GM13977 (cell line): Measurements from ENCODE around the gene ITPRIPL1.

Experiments used
- DNase-seq: peaks from one replicate; pipeline ENCODE4 v3.0.0; 2012; ENCODE audit warnings: low spot score
- in situ Hi-C: fragments of 300-500 bp; cut with MboI; formaldehyde crosslinking; loops from one replicate; pipeline ENCODE4 v1.12.0; 2022; ENCODE audit warnings: low sequenced_read_pairs, low pct_unique_long_range_greater_than_20kb, mixed read lengths, inconsistent platforms; ENCODE audit not compliant: unreplicated experiment
- TF ChIP-seq, protein P1 (sequence below): IDR thresholded peaks from 2 replicates; pipeline ENCODE4 v1.5.1; 2012; ENCODE audit warnings: mild to moderate bottlenecking, control low read depth; ENCODE audit not compliant: insufficient read depth; ENCODE audit errors: extremely low read depth, missing control alignments

ITPRIPL1 gene

DNA sequence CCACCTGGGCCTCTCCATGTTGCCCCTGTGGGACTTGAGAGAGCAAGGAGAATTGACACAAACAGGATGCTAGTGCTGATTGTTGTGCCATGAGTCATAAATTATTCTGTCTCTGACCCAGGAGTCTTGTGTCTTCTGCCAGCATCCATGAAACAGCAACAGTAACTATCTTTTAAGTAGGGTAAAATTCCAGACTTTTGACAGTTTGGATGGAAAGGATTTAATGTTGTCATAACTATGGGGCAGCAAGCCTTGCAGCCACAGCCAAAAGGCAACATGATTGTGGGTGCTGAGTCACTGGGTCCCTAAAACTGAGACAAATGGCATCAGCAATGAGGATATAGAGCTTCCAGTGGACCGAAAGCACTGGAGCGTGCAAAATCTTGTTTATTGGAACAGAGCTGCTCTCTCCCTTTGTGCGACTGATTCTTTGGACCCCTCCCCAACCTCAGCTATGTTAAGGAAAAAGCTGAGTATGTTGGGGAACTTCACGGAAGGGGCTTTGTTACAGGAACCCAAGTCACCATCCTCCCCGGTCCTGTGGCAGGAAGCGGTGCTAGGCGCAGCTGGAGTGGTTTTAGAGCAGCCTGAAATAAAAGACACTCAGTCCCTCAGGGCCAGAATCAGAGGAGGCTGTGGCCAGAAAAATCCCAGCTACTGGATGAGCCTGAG lies 9.6 kb upstream of the ITPRIPL1 start:
- in situ Hi-C loops, result no loop called here
- TF ChIP-seq, protein P1, sequence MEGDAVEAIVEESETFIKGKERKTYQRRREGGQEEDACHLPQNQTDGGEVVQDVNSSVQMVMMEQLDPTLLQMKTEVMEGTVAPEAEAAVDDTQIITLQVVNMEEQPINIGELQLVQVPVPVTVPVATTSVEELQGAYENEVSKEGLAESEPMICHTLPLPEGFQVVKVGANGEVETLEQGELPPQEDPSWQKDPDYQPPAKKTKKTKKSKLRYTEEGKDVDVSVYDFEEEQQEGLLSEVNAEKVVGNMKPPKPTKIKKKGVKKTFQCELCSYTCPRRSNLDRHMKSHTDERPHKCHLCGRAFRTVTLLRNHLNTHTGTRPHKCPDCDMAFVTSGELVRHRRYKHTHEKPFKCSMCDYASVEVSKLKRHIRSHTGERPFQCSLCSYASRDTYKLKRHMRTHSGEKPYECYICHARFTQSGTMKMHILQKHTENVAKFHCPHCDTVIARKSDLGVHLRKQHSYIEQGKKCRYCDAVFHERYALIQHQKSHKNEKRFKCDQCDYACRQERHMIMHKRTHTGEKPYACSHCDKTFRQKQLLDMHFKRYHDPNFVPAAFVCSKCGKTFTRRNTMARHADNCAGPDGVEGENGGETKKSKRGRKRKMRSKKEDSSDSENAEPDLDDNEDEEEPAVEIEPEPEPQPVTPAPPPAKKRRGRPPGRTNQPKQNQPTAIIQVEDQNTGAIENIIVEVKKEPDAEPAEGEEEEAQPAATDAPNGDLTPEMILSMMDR, result no peak
- peak; percentile 37 for DNase-seq

DNA sequence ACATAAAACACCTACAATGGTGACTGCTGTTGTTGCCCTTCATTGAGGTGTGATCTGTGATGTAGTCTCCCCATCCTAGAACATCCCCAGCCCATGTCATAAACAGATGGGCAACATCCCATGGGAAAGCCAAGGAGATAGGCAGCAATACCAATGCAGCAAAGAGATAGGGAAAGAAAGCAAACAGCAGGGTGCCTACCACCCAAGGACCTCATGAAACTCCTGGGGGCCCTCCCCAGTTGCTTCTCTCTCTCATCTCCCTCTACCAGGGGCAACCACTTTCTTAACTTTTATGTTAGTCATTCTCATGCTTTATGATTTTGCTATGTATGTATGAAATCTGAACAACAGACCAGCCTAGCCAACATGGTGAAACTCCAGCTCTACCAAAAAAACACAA lies 8.1 kb upstream of the ITPRIPL1 start:
- TF ChIP-seq, protein P1, result no peak
- in situ Hi-C loops, result no loop called here

DNA sequence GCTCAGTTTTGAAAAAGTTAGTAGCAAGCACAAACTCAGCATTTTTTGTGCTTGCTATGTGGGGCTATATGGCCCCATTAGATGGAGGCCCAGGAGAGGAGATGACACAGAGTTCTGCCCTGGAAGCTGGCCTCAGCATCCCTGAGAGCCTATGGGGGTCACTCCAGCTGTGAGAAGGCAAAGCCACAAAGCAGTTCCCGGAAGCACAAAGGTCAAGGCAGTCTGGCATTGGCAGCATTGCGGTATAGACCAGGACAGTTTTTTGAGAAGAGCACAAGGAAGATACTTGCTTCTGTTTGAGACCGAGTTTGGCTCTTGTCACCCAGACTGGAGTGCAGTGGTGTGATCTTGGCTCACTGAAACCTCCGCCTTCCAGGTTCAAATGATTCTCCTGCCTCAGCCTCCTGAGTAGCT lies 7.5 kb upstream of the ITPRIPL1 start:
- TF ChIP-seq, protein P1, result no peak
- in situ Hi-C loops, result no loop called here
- no peak for DNase-seq

More for the DNA sequence above, 8.1 kb upstream of the ITPRIPL1 start:
- no peak for DNase-seq

DNA sequence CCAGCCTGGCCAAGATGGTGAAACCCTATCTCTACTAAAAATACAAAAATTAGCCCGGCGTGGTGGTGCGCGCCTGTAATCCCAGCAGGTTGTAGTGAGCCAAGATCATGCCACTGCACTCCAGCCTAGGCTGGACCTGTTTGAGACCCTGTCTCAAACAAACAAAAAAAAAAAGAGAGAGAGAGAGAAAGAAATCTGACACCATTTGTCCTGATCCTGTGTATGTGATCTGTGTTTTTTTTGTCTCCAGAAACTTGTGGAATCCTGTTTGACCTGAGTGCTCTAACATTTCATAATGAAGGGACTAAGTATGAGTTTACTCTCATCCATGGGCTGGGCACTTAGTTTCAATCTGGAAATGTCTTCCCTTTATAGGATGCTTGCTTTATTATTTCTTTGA lies 6.4 kb upstream of the ITPRIPL1 start:
- DNase-seq, result no peak
- in situ Hi-C loops, result no loop called here

DNA sequence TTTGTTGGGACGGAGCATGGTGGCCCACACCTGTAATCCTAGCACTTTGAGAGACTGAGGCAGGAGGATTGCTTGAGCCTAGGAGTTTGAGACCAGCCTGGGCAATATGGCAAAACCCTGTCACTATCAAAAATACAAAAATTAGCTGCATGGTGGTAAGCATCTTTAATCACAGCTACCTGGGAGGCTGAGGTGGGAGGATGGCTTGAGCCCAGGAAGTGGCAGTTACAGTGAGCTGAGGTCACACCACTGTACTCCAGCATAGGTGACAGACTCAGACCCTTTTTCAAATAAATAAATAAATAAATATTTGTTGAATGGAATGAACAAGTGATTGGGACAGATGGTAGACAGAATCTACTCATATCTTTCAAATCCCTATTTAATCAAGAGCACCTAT lies 5.7 kb upstream of the ITPRIPL1 start:
- in situ Hi-C loops, result no loop called here
- TF ChIP-seq, protein P1, result no peak
- no peak for DNase-seq

More for the DNA sequence above, 6.4 kb upstream of the ITPRIPL1 start:
- TF ChIP-seq, protein P1, result no peak

DNA sequence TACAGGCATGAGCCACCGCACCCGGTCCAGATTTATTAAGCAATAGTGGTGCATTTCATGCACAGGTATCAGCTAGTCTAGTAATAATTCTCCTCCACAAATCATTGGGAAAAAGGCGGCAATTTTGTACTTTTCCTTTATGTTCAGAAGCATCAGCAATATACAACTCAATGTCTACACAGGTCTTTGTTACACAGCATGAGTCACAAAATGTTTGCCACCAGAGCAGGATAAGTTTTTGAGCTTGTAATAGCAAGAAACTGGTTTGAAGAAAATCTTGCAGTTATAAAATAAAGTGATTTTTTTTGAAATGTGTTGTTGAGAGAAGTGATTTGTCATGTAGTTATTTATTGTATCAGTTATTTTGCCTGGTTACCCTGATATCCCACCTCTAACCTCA lies 4.8 kb upstream of the ITPRIPL1 start:
- TF ChIP-seq, protein P1, result no peak
- in situ Hi-C loops, result no loop called here
- DNase-seq, result no peak
